Memory B cell (primary cell): ENCODE data around the gene CRACDL.
"Not testable (repeated sequence)": the region's sequence is repeated elsewhere in the genome, so short reads cannot be mapped to it uniquely, and the experiment has no call there.

Experiments used
- ATAC-seq: fragments of 150-1000 bp; cut with Tn5 transposase; 2 replicates; pipeline ENCODE4 v1.10.0; 2021; ENCODE audit warnings: low read depth, mild to moderate bottlenecking, moderate library complexity
- DNase-seq, 2 donors: peaks; one replicate each; pipeline ENCODE4 v3.0.0; 2022; ENCODE audit warnings: low spot score in 2 of 2
- H3K27ac Mint-ChIP-seq: one replicate; pipeline ENCODE4 v1.8.0; 2022; ENCODE audit warnings: mild to moderate bottlenecking, moderate library complexity, mixed read lengths
- H3K27me3 Mint-ChIP-seq: one replicate; pipeline ENCODE4 v1.8.0; 2022; ENCODE audit warnings: mixed read lengths
- H3K36me3 Mint-ChIP-seq: one replicate; pipeline ENCODE4 v1.8.0; 2022; ENCODE audit warnings: mild to moderate bottlenecking, mixed read lengths
- H3K4me1 Mint-ChIP-seq: one replicate; pipeline ENCODE4 v1.8.0; 2022; ENCODE audit warnings: mixed read lengths
- H3K4me3 Mint-ChIP-seq: one replicate; pipeline ENCODE4 v1.8.0; 2022; ENCODE audit warnings: mild to moderate bottlenecking, moderate library complexity, mixed read lengths
- H3K9me3 Mint-ChIP-seq: one replicate; pipeline ENCODE4 v1.8.0; 2022; ENCODE audit warnings: mixed read lengths

Gene CRACDL

GRCh38 chr2:98877658-98878057 lies 58.4 kb downstream of the CRACDL start:
- peaks cover 14% of the 10 kb centered on the region for H3K27me3 Mint-ChIP-seq
- not testable (repeated sequence) for ATAC-seq, H3K27ac Mint-ChIP-seq, H3K9me3 Mint-ChIP-seq, DNase-seq, H3K4me1 Mint-ChIP-seq, H3K36me3 Mint-ChIP-seq, H3K4me3 Mint-ChIP-seq

GRCh38 chr2:98876741-98877140 lies 59.3 kb downstream of the CRACDL start:
- no peaks in the 10 kb centered on the region for H3K9me3 Mint-ChIP-seq
- H3K27ac Mint-ChIP-seq = no peak overlapping the region
- peaks cover 3% of the 10 kb centered on the region for H3K4me1 Mint-ChIP-seq
- ATAC-seq (no peak), DNase-seq (no peak)
- no peaks in the 10 kb centered on the region for H3K36me3 Mint-ChIP-seq
- H3K27me3 Mint-ChIP-seq = peaks cover 12% of the 10 kb centered on the region
- H3K4me3 Mint-ChIP-seq = no peak overlapping the region

GRCh38 chr2:98875746-98876145 lies 60.3 kb downstream of the CRACDL start:
- ATAC-seq = no peak
- H3K4me1 Mint-ChIP-seq = peaks cover 3% of the 10 kb centered on the region
- no peaks in the 10 kb centered on the region for H3K36me3 Mint-ChIP-seq
- DNase-seq = no peak
- H3K27ac Mint-ChIP-seq = no peak overlapping the region
- peaks cover 12% of the 10 kb centered on the region for H3K27me3 Mint-ChIP-seq
- no peaks in the 10 kb centered on the region for H3K9me3 Mint-ChIP-seq
- H3K4me3 Mint-ChIP-seq = no peak overlapping the region

- no peak for DNase-seq
- no peak for ATAC-seq
- peaks cover 12% of the 10 kb centered on the region for H3K27me3 Mint-ChIP-seq
- H3K4me1 Mint-ChIP-seq = peaks cover 3% of the 10 kb centered on the region
- no peak overlapping the region for H3K4me3 Mint-ChIP-seq
- H3K9me3 Mint-ChIP-seq = no peaks in the 10 kb centered on the region
- no peaks in the 10 kb centered on the region for H3K36me3 Mint-ChIP-seq
- no peak overlapping the region for H3K27ac Mint-ChIP-seq
These were observed 60.8 kb downstream of the CRACDL start for GRCh38 chr2:98875081-98875728.

- Mint-ChIP-seq H3K36me3 (no peaks in the 10 kb centered on the region), H3K27me3 (peaks cover 9% of the 10 kb centered on the region), H3K27ac (no peak overlapping the region), H3K4me1 (peaks cover 9% of the 10 kb centered on the region), H3K4me3 (no peak overlapping the region), H3K9me3 (no peaks in the 10 kb centered on the region)
- ATAC-seq (no peak), DNase-seq (no peak)
These were observed 61.8 kb downstream of the CRACDL start for GRCh38 chr2:98874186-98874689.

- Mint-ChIP-seq H3K4me3 (no peak overlapping the region), H3K27ac (no peak overlapping the region), H3K36me3 (no peaks in the 10 kb centered on the region), H3K27me3 (peaks cover 7% of the 10 kb centered on the region), H3K9me3 (no peaks in the 10 kb centered on the region), H3K4me1 (peaks cover 9% of the 10 kb centered on the region)
- no peak for ATAC-seq
- no peak for DNase-seq
These were observed 63.5 kb downstream of the CRACDL start for GRCh38 chr2:98872526-98872925.

GRCh38 chr2:98871506-98871905 lies 64.5 kb downstream of the CRACDL start:
- H3K36me3 Mint-ChIP-seq = no peaks in the 10 kb centered on the region
- H3K27ac Mint-ChIP-seq = no peak overlapping the region
- no peak for ATAC-seq
- H3K4me3 Mint-ChIP-seq = no peak overlapping the region
- peaks cover 9% of the 10 kb centered on the region for H3K4me1 Mint-ChIP-seq
- no peaks in the 10 kb centered on the region for H3K9me3 Mint-ChIP-seq
- peaks cover 7% of the 10 kb centered on the region for H3K27me3 Mint-ChIP-seq
- no peak for DNase-seq

- no peaks in the 10 kb centered on the region for H3K9me3 Mint-ChIP-seq
- peaks cover 9% of the 10 kb centered on the region for H3K4me1 Mint-ChIP-seq
- H3K4me3 Mint-ChIP-seq = no peak overlapping the region
- H3K36me3 Mint-ChIP-seq = no peaks in the 10 kb centered on the region
- no peak for DNase-seq
- no peak overlapping the region for H3K27ac Mint-ChIP-seq
- ATAC-seq = no peak
- peaks cover 7% of the 10 kb centered on the region for H3K27me3 Mint-ChIP-seq
These were observed 65.4 kb downstream of the CRACDL start for GRCh38 chr2:98870516-98871158.

GRCh38 chr2:98869870-98870269 lies 66.2 kb downstream of the CRACDL start:
- DNase-seq (no peak), ATAC-seq (peak; percentile 43)
- Mint-ChIP-seq H3K36me3 (no peaks in the 10 kb centered on the region), H3K4me1 (peaks cover 8% of the 10 kb centered on the region), H3K9me3 (no peaks in the 10 kb centered on the region), H3K27ac (no peak overlapping the region), H3K27me3 (peaks cover 3% of the 10 kb centered on the region), H3K4me3 (peak overlapping the region; percentile 32)

- ATAC-seq (no peak), DNase-seq (no peak)
- H3K4me1 Mint-ChIP-seq = peaks cover 6% of the 10 kb centered on the region
- H3K9me3 Mint-ChIP-seq = no peaks in the 10 kb centered on the region
- H3K27me3 Mint-ChIP-seq = peaks cover 2% of the 10 kb centered on the region
- no peaks in the 10 kb centered on the region for H3K36me3 Mint-ChIP-seq
- no peak overlapping the region for H3K4me3 Mint-ChIP-seq
- H3K27ac Mint-ChIP-seq = no peak overlapping the region
These were observed 66.8 kb downstream of the CRACDL start for GRCh38 chr2:98869272-98869641.

- Mint-ChIP-seq H3K4me3 (no peak overlapping the region), H3K27me3 (peaks cover 2% of the 10 kb centered on the region), H3K27ac (no peak overlapping the region), H3K9me3 (peaks cover 2% of the 10 kb centered on the region), H3K4me1 (peaks cover 6% of the 10 kb centered on the region), H3K36me3 (no peaks in the 10 kb centered on the region)
- no peak for ATAC-seq
- DNase-seq = no peak
These were observed 67.3 kb downstream of the CRACDL start for GRCh38 chr2:98868548-98869271.

GRCh38 chr2:98867539-98868309 lies 68.3 kb downstream of the CRACDL start:
- DNase-seq (no peak), ATAC-seq (no peak)
- H3K4me3 Mint-ChIP-seq = no peak overlapping the region
- H3K27me3 Mint-ChIP-seq = peaks cover 4% of the 10 kb centered on the region
- peaks cover 4% of the 10 kb centered on the region for H3K9me3 Mint-ChIP-seq
- no peaks in the 10 kb centered on the region for H3K36me3 Mint-ChIP-seq
- H3K4me1 Mint-ChIP-seq = peaks cover 6% of the 10 kb centered on the region
- H3K27ac Mint-ChIP-seq = no peak overlapping the region

- no peak for ATAC-seq
- Mint-ChIP-seq H3K9me3 (peaks cover 15% of the 10 kb centered on the region), H3K4me1 (peaks cover 6% of the 10 kb centered on the region)
These were observed 70.0 kb downstream of the CRACDL start for GRCh38 chr2:98866033-98866432.

GRCh38 chr2:98861601-98862000 lies 74.4 kb downstream of the CRACDL start:
- DNase-seq = no peak
- ATAC-seq = no peak
- no peaks in the 10 kb centered on the region for H3K4me1 Mint-ChIP-seq
- peaks cover 2% of the 10 kb centered on the region for H3K27me3 Mint-ChIP-seq
- no peak overlapping the region for H3K27ac Mint-ChIP-seq
- H3K36me3 Mint-ChIP-seq = peaks cover 4% of the 10 kb centered on the region
- no peak overlapping the region for H3K4me3 Mint-ChIP-seq
- peaks cover 35% of the 10 kb centered on the region for H3K9me3 Mint-ChIP-seq

More at GRCh38 chr2:98866033-98866432, 70.0 kb downstream of the CRACDL start:
- Mint-ChIP-seq H3K36me3 (peaks cover 2% of the 10 kb centered on the region), H3K27me3 (peaks cover 2% of the 10 kb centered on the region), H3K27ac (no peak overlapping the region), H3K4me3 (no peak overlapping the region)
- DNase-seq = no peak
